ENCODE data around the gene MARCO. TPM values are rescaled to one million over a fixed set of nuclear protein-coding genes. Genes with fewer than 3 reads are reported as not detected.

Gene MARCO
- total RNA-seq, 1 experiment from 2014 or later = 0.43 TPM

DNA sequence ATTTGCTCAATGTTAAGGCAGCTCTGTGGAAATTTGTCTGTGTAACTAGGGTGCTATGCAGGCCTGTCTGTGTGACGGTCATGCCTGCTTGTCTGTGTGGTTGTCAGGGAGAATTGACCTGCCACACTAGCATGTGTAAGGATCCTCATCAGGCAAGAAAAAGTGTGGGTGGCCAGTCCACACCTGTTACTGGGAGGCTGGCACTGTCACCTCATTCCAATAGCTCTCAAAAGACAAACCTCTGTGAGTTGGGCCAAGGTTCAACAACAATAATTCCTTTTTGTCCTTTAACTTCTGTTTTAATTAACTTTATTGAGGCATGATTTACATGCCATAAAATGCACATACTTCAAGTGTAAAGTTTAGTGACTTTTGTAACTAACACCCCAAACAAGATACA lies 4.2 kb upstream of the MARCO start:
- intact Hi-C loops (cut with micrococcal nuclease; ENCODE audit: unreplicated experiment) = no loop called here
- Histone ChIP-seq H3K4me3 (ENCODE audit: low read depth, low read length) (no peak overlapping the region), H3K27me3 (replicated peaks; ENCODE audit: control insufficient read depth, insufficient read depth, low read length) (no peaks in the 10 kb centered on the region), H3K36me3 (ENCODE audit: control insufficient read depth, insufficient read depth, low read length) (no peaks in the 10 kb centered on the region), H3K9me3 (peaks cover 8% of the 10 kb centered on the region), H3K4me1 (no peaks in the 10 kb centered on the region)
- DNase-seq = no peak
- ChIA-PET POLR2A (no interaction called here), CTCF (interaction anchor here (0.6 kb wide), 1 partner anchor 56 kb away, joined by 3 read pairs; no protein-coding TSS in a partner anchor)
- Mint-ChIP-seq H3K36me3 (ENCODE audit: insufficient read depth, unreplicated experiment) (no peaks in the 10 kb centered on the region), H3K9me3 (ENCODE audit: unreplicated experiment) (peaks cover 10% of the 10 kb centered on the region), H3K27ac (ENCODE audit: unreplicated experiment) (no peak overlapping the region), H3K27me3 (ENCODE audit: insufficient read depth, unreplicated experiment) (no peaks in the 10 kb centered on the region), H3K4me1 (ENCODE audit: low read depth, unreplicated experiment) (no peaks in the 10 kb centered on the region), H3K4me3 (ENCODE audit: unreplicated experiment) (no peak overlapping the region)
- no TSS peak for BruUV-seq (replicated peaks)
- TF ChIP-seq, protein P1, sequence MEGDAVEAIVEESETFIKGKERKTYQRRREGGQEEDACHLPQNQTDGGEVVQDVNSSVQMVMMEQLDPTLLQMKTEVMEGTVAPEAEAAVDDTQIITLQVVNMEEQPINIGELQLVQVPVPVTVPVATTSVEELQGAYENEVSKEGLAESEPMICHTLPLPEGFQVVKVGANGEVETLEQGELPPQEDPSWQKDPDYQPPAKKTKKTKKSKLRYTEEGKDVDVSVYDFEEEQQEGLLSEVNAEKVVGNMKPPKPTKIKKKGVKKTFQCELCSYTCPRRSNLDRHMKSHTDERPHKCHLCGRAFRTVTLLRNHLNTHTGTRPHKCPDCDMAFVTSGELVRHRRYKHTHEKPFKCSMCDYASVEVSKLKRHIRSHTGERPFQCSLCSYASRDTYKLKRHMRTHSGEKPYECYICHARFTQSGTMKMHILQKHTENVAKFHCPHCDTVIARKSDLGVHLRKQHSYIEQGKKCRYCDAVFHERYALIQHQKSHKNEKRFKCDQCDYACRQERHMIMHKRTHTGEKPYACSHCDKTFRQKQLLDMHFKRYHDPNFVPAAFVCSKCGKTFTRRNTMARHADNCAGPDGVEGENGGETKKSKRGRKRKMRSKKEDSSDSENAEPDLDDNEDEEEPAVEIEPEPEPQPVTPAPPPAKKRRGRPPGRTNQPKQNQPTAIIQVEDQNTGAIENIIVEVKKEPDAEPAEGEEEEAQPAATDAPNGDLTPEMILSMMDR (IDR thresholded peaks at IDR 0.05; ENCODE audit: insufficient read depth in 1 of 2, low read depth in 1 of 2, low read length in 1 of 2, severe bottlenecking in 1 of 2, unreplicated experiment in 1 of 2) = no peak

DNA sequence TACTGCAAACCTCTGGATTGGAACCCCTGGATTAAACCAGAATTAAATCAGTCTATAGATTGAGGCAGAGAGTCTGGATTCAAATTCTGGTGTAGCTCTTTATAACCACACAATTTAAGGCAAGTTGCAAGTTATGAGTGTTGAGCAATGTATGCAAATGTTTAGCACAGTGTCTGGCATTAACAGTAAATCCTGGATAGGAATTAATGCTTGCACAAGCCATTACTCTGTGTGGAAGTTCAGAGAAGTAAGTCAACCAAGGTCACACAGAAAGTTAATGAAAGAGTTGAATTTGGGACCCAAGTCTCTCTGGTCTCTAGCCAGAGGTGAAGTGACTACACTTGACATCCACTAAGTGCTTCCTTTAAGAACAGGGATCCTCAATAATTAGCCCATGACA lies 2.0 kb upstream of the MARCO start:
- CTCF ChIA-PET = no interaction called here

DNA sequence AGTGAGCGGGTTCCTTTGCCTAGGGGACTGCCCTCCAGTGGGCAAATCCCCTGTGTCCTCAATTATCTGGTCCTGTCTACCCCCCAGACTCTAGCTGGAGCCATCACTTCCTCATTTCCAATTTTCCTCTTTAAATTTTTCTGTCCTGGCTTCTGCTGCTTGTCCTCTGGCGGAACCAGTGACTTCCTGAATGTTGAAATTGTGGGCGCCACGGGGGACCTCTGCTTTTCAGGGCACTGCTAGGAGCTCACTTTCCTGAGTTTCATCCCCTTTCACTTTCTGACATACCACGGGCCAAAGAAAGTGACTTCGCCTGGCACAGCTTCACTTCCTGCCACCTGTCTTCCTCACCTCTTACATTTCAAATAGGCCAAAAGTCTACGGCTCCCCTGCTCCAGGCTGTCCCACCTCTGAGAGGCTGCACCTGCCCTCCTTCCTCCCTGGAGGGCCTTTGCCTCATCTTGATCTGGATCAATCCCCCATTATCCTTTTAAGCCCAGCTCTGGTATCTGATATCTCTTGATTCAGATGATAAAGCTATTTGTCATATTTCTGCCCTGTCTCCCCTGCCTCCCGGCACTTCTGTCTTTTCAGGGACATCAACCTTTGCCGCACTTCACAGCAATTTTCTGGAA lies 1.4 kb upstream of the MARCO start:
- H3K36me3 Mint-ChIP-seq (ENCODE audit: insufficient read depth, unreplicated experiment) = no peaks in the 10 kb centered on the region
- no peak overlapping the region for H3K27ac Mint-ChIP-seq (ENCODE audit: unreplicated experiment)
- DNase-seq = no peak
- BruUV-seq (replicated peaks) = no TSS peak
- TF ChIP-seq, protein P1 (IDR thresholded peaks at IDR 0.05; ENCODE audit: insufficient read depth in 1 of 2, low read depth in 1 of 2, low read length in 1 of 2, severe bottlenecking in 1 of 2, unreplicated experiment in 1 of 2) = no peak
- H3K4me3 ChIP-seq (ENCODE audit: low read depth, low read length) = no peak overlapping the region
- H3K9me3 ChIP-seq = no peaks in the 10 kb centered on the region; the same call in 1 of the 2 replicates
- intact Hi-C loops (cut with micrococcal nuclease; ENCODE audit: unreplicated experiment) = no loop called here
- CTCF ChIA-PET = no interaction called here
- no peaks in the 10 kb centered on the region for H3K36me3 ChIP-seq (ENCODE audit: control insufficient read depth, insufficient read depth, low read length)
- no peaks in the 10 kb centered on the region for H3K9me3 Mint-ChIP-seq (ENCODE audit: unreplicated experiment)
- no peak overlapping the region for H3K4me3 Mint-ChIP-seq (ENCODE audit: unreplicated experiment)
- H3K4me1 ChIP-seq = no peaks in the 10 kb centered on the region; the same call in 1 of the 2 replicates
- no peaks in the 10 kb centered on the region for H3K27me3 ChIP-seq (replicated peaks; ENCODE audit: control insufficient read depth, insufficient read depth, low read length)
- no peaks in the 10 kb centered on the region for H3K27me3 Mint-ChIP-seq (ENCODE audit: insufficient read depth, unreplicated experiment)
- H3K4me1 Mint-ChIP-seq (ENCODE audit: low read depth, unreplicated experiment) = no peaks in the 10 kb centered on the region
- POLR2A ChIA-PET = no interaction called here

More for the DNA sequence above, 2.0 kb upstream of the MARCO start:
- no peaks in the 10 kb centered on the region for H3K27me3 ChIP-seq (replicated peaks; ENCODE audit: control insufficient read depth, insufficient read depth, low read length)
- no peaks in the 10 kb centered on the region for H3K36me3 ChIP-seq (ENCODE audit: control insufficient read depth, insufficient read depth, low read length)
- H3K9me3 ChIP-seq = no peaks in the 10 kb centered on the region; the same call in 1 of the 2 replicates
- no peak overlapping the region for H3K4me3 Mint-ChIP-seq (ENCODE audit: unreplicated experiment)
- BruUV-seq (replicated peaks) = no TSS peak
- no peak overlapping the region for H3K4me3 ChIP-seq (ENCODE audit: low read depth, low read length)
- intact Hi-C loops (cut with micrococcal nuclease; ENCODE audit: unreplicated experiment) = no loop called here
- H3K36me3 Mint-ChIP-seq (ENCODE audit: insufficient read depth, unreplicated experiment) = no peaks in the 10 kb centered on the region
- no peaks in the 10 kb centered on the region for H3K9me3 Mint-ChIP-seq (ENCODE audit: unreplicated experiment)
- no peaks in the 10 kb centered on the region for H3K27me3 Mint-ChIP-seq (ENCODE audit: insufficient read depth, unreplicated experiment)
- H3K27ac Mint-ChIP-seq (ENCODE audit: unreplicated experiment) = no peak overlapping the region
- H3K4me1 ChIP-seq = no peaks in the 10 kb centered on the region; the same call in 1 of the 2 replicates
- no peaks in the 10 kb centered on the region for H3K4me1 Mint-ChIP-seq (ENCODE audit: low read depth, unreplicated experiment)
- POLR2A ChIA-PET = no interaction called here
- no peak for DNase-seq
- TF ChIP-seq, protein P1 (IDR thresholded peaks at IDR 0.05; ENCODE audit: insufficient read depth in 1 of 2, low read depth in 1 of 2, low read length in 1 of 2, severe bottlenecking in 1 of 2, unreplicated experiment in 1 of 2) = no peak
